Peyer's patch (tissue), 4 donors: ENCODE data around the gene SMKR1. TPM values are rescaled to one million over a fixed set of nuclear protein-coding genes. Genes with fewer than 3 reads are reported as not detected.
"Not testable (repeated sequence)": the region's sequence is repeated elsewhere in the genome, so short reads cannot be mapped to it uniquely, and the experiment has no call there.

Experiments used
- DNase-seq, 3 donors: peaks; one replicate each; pipeline ENCODE4 v3.0.0-alpha.2; 2017 to 2019
- H3K27ac ChIP-seq, 4 donors: fragments of 200-600 bp; sonication (generic); one replicate each; pipeline ENCODE4 v1.5.1; 2016 to 2019
- H3K27me3 ChIP-seq, 2 donors: fragments of 200-600 bp; sonication (generic); one replicate each; pipeline ENCODE4 v1.5.1; 2019
- H3K36me3 ChIP-seq, 3 donors: fragments of 200-600 bp; sonication (generic); one replicate each; pipeline ENCODE4 v1.5.1; 2016 to 2019
- H3K4me1 ChIP-seq, 4 donors: fragments of 200-600 bp; sonication (generic); one replicate each; pipeline ENCODE4 v1.5.1; 2016 to 2019
- H3K4me3 ChIP-seq, 4 donors: fragments of 200-600 bp; sonication (generic); 1 replicate in 3 of 4; 2 replicates in 1 of 4; pipeline ENCODE4 v1.5.1; 2016 to 2019; ENCODE audit warnings: mild to moderate bottlenecking in 1 of 4
- H3K9me3 ChIP-seq, 4 donors: fragments of 200-600 bp; sonication (generic); one replicate each; pipeline ENCODE4 v1.5.1; 2016 to 2019; ENCODE audit warnings: mild to moderate bottlenecking in 1 of 4
- POLR2A ChIP-seq, 2 donors: fragments of 450-650 bp; IDR thresholded peaks; one replicate each; pipeline ENCODE4 v1.5.1; 2017; ENCODE audit warnings: antibody characterized with exemption in 2 of 2, mild to moderate bottlenecking in 2 of 2, moderate library complexity in 2 of 2
- total RNA-seq, 4 donors: library from RNA; depleted of rRNA; stranded (reverse); fragments of >200 nt; gene quantifications; one replicate each; pipeline ENCODE4 v1.1.0, GENCODE V29; 2016
- TF ChIP-seq, protein P1 (sequence below), 6 experiments: fragments of 450-650 bp in 4 of 6; fragments of 200-600 bp in 2 of 6; sonication (generic) in 1 of 6; IDR thresholded peaks; one replicate each; pipeline ENCODE4 v1.5.1; 2017 to 2019; ENCODE audit warnings: antibody characterized with exemption in 6 of 6, mild to moderate bottlenecking in 3 of 6, moderate library complexity in 1 of 6

SMKR1 gene
- total RNA-seq, 4 donors from 2014 or later: 1.3 TPM; not detected in 3

- TF ChIP-seq POLR2A (IDR thresholded peaks at IDR 0.05): no peak
- TF ChIP-seq, protein P1, sequence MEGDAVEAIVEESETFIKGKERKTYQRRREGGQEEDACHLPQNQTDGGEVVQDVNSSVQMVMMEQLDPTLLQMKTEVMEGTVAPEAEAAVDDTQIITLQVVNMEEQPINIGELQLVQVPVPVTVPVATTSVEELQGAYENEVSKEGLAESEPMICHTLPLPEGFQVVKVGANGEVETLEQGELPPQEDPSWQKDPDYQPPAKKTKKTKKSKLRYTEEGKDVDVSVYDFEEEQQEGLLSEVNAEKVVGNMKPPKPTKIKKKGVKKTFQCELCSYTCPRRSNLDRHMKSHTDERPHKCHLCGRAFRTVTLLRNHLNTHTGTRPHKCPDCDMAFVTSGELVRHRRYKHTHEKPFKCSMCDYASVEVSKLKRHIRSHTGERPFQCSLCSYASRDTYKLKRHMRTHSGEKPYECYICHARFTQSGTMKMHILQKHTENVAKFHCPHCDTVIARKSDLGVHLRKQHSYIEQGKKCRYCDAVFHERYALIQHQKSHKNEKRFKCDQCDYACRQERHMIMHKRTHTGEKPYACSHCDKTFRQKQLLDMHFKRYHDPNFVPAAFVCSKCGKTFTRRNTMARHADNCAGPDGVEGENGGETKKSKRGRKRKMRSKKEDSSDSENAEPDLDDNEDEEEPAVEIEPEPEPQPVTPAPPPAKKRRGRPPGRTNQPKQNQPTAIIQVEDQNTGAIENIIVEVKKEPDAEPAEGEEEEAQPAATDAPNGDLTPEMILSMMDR (IDR thresholded peaks at IDR 0.05): no peak
- H3K4me1 ChIP-seq: no peaks in the 10 kb centered on the region
- no peaks in the 10 kb centered on the region for H3K9me3 ChIP-seq
- no peak overlapping the region for H3K4me3 ChIP-seq
- H3K36me3 ChIP-seq: no peaks in the 10 kb centered on the region
- no peaks in the 10 kb centered on the region for H3K27me3 ChIP-seq
- no peak overlapping the region for H3K27ac ChIP-seq
- no peak for DNase-seq
These were observed 29.4 kb downstream of the SMKR1 start for GRCh38 chr7:129531721-129532120.

GRCh38 chr7:129532375-129532774 is 30.0 kb downstream of the SMKR1 start:
- Histone ChIP-seq H3K4me3 (no peak overlapping the region), H3K27me3 (no peaks in the 10 kb centered on the region), H3K9me3 (no peaks in the 10 kb centered on the region), H3K4me1 (no peaks in the 10 kb centered on the region), H3K36me3 (no peaks in the 10 kb centered on the region), H3K27ac (no peak overlapping the region)
- DNase-seq: no peak
- TF ChIP-seq POLR2A (IDR thresholded peaks at IDR 0.05): no peak
- TF ChIP-seq, protein P1 (IDR thresholded peaks at IDR 0.05): no peak

- H3K9me3 ChIP-seq, DNase-seq, H3K36me3 ChIP-seq, H3K4me3 ChIP-seq, H3K4me1 ChIP-seq, H3K27ac ChIP-seq, H3K27me3 ChIP-seq: not testable (repeated sequence)
These were observed 32.4 kb downstream of the SMKR1 start for GRCh38 chr7:129534558-129535274.

- no peak for DNase-seq
- H3K4me3 ChIP-seq: no peak overlapping the region
- no peaks in the 10 kb centered on the region for H3K4me1 ChIP-seq
- H3K27ac ChIP-seq: no peak overlapping the region
- H3K36me3 ChIP-seq: no peaks in the 10 kb centered on the region
- no peaks in the 10 kb centered on the region for H3K27me3 ChIP-seq
- no peaks in the 10 kb centered on the region for H3K9me3 ChIP-seq
- TF ChIP-seq, protein P1 (IDR thresholded peaks at IDR 0.05): no peak
- no peak for TF ChIP-seq POLR2A (IDR thresholded peaks at IDR 0.05)
These were observed 33.6 kb downstream of the SMKR1 start for GRCh38 chr7:129535896-129536295.

- no peaks in the 10 kb centered on the region for H3K9me3 ChIP-seq
- no peaks in the 10 kb centered on the region for H3K36me3 ChIP-seq
- H3K4me3 ChIP-seq: no peak overlapping the region
- no peaks in the 10 kb centered on the region for H3K4me1 ChIP-seq
- H3K27me3 ChIP-seq: no peaks in the 10 kb centered on the region
- no peak for DNase-seq
- TF ChIP-seq, protein P1 (IDR thresholded peaks at IDR 0.05): no peak
- TF ChIP-seq POLR2A (IDR thresholded peaks at IDR 0.05): no peak
- H3K27ac ChIP-seq: no peak overlapping the region
These were observed 34.0 kb downstream of the SMKR1 start for GRCh38 chr7:129536323-129536722.

GRCh38 chr7:129538790-129539189 is 36.5 kb downstream of the SMKR1 start:
- no peaks in the 10 kb centered on the region for H3K27me3 ChIP-seq
- TF ChIP-seq, protein P1 (IDR thresholded peaks at IDR 0.05): no peak
- no peak for TF ChIP-seq POLR2A (IDR thresholded peaks at IDR 0.05)

More at GRCh38 chr7:129538790-129539189, 36.5 kb downstream of the SMKR1 start:
- Histone ChIP-seq H3K36me3 (no peaks in the 10 kb centered on the region), H3K27ac (no peak overlapping the region), H3K4me3 (no peak overlapping the region), H3K4me1 (no peaks in the 10 kb centered on the region), H3K9me3 (no peaks in the 10 kb centered on the region)
- no peak for DNase-seq
